ENCODE measurements around the gene ABCC8.

DNA sequence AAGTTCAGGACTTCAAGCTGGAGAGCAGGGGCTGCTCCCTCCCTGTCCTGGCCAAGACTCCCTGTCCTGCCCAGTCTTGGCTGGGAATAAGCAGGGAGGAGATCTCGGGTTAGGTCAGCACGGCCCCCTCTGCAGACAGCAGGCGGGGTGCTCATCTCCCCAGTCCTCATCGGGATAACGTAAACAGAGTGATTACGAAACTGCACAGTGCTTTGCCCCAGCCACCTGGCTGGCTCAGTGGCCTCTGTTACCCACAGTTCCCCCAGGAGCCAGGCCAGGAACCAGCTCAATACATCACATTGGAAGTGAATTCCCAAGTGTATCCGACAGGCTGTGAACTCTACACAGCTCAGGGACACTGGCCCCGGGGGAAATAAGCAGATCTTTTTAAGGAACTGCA lies 45.5 kb downstream of the ABCC8 start:
- no peak for TF ChIP-seq TAF1 (IDR thresholded peaks at IDR 0.05; ENCODE audit: borderline replicate concordance, low read depth, low read length)
- no peak for TF ChIP-seq POLR2A (IDR thresholded peaks at IDR 0.05; ENCODE audit: low read depth, low read length)
- no peak for TF ChIP-seq POLR2AphosphoS5 (IDR thresholded peaks at IDR 0.05; ENCODE audit: low read depth, low read length)

All from GM12892 (cell line).